Measurements from ENCODE around the gene HLTF.
"Not testable (repeated sequence)": the region's sequence is repeated elsewhere in the genome, so short reads cannot be mapped to it uniquely, and the experiment has no call there.

HLTF gene, protein sequence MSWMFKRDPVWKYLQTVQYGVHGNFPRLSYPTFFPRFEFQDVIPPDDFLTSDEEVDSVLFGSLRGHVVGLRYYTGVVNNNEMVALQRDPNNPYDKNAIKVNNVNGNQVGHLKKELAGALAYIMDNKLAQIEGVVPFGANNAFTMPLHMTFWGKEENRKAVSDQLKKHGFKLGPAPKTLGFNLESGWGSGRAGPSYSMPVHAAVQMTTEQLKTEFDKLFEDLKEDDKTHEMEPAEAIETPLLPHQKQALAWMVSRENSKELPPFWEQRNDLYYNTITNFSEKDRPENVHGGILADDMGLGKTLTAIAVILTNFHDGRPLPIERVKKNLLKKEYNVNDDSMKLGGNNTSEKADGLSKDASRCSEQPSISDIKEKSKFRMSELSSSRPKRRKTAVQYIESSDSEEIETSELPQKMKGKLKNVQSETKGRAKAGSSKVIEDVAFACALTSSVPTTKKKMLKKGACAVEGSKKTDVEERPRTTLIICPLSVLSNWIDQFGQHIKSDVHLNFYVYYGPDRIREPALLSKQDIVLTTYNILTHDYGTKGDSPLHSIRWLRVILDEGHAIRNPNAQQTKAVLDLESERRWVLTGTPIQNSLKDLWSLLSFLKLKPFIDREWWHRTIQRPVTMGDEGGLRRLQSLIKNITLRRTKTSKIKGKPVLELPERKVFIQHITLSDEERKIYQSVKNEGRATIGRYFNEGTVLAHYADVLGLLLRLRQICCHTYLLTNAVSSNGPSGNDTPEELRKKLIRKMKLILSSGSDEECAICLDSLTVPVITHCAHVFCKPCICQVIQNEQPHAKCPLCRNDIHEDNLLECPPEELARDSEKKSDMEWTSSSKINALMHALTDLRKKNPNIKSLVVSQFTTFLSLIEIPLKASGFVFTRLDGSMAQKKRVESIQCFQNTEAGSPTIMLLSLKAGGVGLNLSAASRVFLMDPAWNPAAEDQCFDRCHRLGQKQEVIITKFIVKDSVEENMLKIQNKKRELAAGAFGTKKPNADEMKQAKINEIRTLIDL

DNA sequence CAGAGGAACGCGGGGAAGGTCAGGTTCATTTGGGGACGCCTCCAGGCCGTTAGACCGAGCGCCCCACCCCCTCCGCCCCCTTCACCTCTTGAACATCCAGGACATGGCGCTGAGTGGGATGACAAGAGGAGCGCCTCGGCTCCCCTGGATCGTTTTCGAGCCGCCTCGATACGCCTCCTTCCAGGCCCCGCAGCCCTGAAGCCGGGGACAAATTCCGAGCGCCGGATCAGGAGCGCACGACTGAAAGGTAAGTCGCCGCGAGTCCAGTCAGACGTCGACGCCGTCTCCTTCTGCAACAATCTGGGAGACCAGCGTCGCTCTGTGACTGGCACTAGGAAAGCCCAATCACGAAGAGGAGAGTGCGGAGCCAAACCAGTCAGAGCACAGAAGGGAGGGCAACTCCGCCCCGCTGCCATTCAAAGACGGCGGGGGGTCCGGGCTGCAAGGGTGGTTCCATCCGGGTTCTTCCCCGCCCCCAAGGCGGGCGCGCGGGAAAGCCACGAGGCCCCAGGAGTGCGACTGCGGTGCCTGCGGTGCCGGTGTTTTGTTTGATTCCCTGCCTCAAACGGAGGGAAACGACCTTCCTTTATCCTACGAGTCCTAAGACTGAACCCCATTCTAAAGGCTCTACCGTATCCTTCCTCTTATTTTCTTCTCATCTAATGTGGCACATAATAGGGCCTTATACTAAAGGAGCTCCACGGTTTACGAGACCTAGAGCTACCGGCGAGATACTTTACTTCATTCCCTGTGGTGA lies at the start of gene HLTF:
HLTF (minus strand) TSS at position 302 of the 757 bp plus-strand sequence; CDS start at position 105, 197 bp downstream.
- peak; percentile 94 for DNase-seq

- DNase-seq = no peak
Observed at GRCh38 chr3:149134575-149134974, 48.2 kb upstream of the HLTF start.

GRCh38 chr3:149131589-149131988 lies 45.3 kb upstream of the HLTF start:
- DNase-seq = no peak

DNA sequence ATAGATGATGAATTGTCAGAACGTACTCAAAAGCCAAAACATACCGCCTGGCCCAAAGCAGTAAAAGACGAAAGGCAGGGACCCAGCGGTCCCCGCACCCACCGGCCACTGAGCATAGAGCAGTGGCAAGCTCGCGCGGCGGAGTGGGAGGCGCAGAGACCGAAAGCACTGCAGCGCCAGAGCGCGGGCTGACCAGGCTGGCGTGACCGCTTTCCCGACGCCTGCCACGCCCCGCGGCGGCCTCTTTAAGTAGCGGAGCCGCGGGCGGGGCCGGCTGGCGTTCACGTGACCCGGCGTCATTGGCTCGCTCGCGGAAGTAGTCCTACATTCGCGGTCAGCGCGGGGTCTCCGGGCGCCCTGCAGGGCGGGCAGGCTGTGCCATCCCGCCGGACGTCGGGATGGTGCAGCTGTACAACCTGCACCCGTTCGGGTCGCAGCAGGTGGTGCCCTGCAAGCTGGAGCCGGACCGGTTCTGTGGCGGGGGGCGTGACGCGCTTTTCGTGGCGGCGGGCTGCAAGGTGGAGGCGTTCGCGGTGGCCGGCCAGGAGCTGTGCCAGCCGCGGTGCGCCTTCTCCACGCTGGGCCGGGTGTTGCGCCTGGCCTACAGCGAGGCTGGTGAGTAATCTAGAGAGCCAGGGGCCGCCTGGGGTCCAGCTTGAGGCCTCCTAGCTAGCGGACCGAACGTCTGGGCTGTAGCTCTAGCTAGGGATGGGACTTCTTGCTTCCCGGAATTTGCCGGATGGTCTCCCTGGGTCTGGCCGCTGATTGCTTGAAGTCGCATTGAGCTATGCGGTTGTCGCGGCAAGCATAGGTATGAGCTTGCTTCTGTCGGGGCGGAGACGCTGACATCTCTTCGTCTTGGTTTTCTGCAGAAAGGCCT lies 43.2 kb upstream of the HLTF start, which contains the start of gene HPS3:
HPS3 (plus strand) TSS at position 313 of the 880 bp plus-strand sequence; CDS start at position 399, 86 bp downstream.
- peak; percentile 88 for DNase-seq

DNA sequence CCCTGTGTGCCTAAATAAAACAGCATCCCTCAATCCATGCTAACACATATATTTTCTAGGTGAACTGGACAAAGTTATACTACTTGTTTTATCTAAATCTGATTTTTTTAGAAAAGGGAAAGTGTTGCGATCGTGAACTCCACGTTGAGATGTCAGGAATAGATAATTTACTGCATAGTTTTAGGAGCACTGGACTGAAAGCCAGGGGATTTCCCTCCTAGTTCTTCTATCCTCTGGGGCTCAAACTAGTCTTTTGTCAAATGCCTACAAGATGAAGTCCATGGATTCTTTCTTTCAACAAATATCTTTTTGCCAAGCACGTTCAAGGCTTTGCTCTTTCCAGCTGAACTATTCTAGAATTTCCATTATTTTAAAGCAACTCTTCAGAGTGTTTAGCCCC lies 42.5 kb upstream of the HLTF start:
- no peak for DNase-seq

GRCh38 chr3:149122721-149123578 lies 36.6 kb upstream of the HLTF start:
- DNase-seq = no peak

DNA sequence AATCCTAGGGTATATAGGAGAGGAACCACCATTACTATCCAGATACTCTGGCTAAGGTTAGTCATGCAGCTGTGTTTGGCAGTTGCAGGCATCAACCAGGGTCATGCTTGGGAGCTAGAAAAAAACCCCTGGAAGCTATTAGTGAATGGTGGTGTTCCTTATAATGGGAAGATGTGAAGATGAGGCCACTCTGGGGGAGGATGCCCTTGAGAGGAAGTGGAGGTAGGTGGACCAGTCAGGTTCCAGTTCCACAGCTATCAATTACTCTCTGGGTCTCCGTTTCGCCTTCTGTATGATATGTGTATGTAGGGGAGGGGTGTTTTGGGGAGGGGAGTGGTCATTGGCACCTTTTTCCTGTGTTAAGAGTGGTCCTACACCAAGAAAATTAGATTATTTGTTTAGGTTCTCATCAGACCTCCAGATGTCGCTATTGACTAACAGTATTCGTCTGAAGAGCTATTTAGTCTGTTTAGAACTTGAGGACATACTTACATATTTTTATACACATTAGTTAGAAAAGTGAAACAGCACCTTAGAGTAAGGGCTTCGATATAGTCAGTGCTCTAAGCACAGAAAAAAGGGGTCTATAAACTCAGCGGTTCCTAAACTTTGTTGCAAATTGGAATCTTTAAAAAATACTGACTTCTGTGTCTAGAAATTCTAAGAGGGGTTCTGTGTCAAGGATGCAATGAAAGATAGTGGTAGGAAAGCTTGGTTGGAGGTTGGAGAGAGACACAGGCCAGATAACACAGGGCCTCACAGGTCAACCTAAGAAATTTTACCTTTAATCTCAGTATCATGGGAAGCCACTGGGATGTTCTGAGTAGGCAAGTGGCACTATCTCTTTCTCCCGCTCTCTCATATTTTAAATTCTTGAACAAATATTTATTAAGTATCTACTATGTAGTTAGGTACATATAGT lies 34.0 kb upstream of the HLTF start:
- no peak for DNase-seq

DNA sequence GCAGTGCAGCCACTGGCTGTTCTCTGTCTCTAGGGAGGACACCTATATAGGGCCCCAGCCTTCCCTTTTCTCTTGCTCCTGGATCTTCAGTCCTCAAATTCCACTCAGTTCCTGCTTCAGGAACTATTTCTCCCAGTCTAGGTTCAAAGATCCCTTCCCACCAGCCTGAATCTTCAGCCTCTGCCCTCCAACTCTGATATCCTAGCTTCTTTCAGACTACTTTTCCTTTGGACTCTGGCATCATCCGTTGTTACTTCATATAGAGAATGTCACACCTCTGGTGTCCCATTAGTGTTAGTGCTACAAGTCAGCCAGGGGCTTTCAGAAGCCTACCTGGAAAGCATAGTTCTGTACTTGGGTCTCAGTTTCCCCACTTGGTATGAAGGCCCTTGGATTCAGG lies 33.1 kb upstream of the HLTF start:
- no peak for DNase-seq

GRCh38 chr3:149118724-149119123 lies 32.4 kb upstream of the HLTF start:
- DNase-seq = no peak

DNA sequence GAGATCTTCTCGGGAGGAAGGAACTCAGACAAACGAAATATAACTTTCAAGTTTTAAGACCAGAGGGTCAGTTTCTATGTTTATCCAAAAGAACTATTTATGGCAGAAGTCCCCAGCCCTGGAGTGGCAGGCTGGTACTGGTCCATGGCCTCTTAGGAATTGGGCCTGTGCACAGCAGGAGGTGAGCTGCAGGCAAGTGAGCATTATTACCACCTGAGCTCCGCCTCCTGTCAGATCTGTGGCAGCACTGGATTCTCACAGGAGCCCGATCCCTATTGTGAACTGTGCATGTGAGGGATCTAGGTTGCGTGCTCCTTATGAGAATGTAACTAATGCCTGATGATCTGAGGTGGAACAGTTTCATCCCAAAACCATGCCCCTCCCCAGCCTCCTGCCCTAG lies 28.8 kb upstream of the HLTF start:
- DNase-seq = no peak

DNA sequence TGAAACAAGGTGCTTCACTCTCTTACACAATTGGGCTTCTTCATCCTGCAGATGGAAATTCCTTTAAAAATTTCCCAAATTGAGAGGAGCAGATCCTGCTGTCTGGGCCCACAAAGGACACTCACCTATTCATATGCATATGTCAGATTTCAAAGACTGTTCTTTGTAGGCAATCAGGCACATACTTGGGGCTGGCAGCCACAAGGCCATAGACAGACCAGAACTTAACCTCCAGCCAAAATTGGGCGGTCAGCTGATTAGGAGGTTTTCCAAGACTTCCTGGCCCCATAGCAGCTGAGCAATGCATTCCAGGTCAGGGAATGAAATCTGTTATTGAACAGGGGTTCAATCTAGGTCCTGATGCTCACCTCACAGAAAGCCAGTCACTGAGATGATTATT lies 28.1 kb upstream of the HLTF start:
- DNase-seq = no peak

DNA sequence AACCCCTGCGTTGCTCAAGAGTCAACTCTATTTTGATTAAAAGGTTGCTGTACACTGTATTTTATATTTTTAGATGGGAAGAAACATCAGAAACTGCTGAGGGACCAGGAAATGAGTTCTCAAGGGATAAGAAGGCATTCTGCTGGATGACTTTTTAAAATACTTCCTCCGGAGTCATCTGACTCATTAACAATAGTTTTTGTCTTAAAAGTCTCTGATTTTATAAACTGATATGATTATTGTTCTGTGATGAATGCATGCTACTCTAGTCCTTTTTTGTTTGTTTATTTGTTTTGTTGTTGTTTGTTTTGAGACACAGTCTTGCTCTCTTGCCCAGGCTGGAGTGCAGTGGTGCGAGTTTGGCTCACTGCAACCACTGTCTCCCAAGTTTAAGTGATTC lies 18.2 kb upstream of the HLTF start:
- no peak for DNase-seq

GRCh38 chr3:149101641-149102040 lies 15.3 kb upstream of the HLTF start:
- no peak for DNase-seq

- DNase-seq = no peak
Observed at GRCh38 chr3:149101154-149101553, 14.8 kb upstream of the HLTF start.

- DNase-seq = not testable (repeated sequence)
Observed at GRCh38 chr3:149097987-149098386, 11.7 kb upstream of the HLTF start.

- no peak for DNase-seq
Observed at GRCh38 chr3:149095487-149095886, 9.2 kb upstream of the HLTF start.

GRCh38 chr3:149091983-149092382 lies 5.7 kb upstream of the HLTF start:
- no peak for DNase-seq

DNA sequence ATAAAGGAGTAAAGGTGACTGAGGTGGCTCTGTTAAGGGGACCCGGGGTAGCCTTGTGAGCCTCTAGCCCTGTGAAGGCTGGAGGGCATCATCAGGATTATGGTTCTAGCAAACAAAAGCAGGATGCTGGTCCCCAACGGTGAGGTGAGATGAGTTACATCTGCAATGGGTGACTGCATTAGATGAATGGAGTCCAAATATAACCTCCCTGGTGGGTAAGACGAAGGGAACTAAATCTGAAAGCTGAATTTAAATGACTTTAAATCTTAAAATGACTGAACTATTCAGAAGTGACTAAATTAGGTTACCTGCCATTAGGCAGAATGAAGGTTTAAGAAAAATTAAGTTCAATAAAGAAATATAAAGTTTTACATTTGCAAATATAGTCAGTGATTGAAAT lies 4.6 kb upstream of the HLTF start:
- DNase-seq = no peak

DNA sequence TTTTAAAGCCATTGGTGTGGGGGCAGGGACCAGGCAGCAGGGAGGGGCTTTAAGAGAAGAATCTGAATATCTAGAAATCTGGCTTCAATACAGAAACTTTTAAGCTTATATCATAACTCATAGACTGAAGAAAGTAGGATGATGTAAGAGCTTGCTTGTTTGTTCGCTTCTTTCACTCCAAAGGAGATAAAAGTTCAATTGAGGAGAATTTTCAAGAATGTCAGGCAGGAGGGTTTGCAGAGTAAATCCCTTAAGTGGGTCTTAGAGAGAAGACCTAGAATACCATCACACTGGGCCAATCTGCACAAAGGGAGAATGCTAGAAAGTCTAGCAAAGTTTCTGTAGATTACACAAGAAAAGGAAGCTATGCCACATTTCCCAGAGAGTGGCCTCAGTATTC lies 4.1 kb upstream of the HLTF start:
- DNase-seq = no peak

DNA sequence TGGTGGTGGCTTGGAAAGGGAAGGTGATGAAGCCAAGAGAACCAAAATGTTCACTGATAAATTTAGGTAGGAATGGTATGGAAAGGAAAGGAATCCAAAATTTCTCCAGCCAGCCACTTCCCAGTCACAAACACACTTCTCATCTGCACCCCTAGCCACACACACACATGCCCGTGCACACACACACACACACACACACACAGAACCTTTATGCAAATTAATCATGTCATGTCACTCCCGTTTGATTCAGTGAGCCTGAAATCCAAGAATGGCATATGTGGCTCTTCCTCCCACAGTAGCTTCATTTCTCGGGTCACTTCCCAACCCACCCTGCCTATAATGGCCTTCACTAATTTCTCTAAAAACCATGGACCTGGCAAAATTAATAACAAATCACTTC lies 3.1 kb upstream of the HLTF start:
- DNase-seq = no peak
